DND-41 (cell line): ENCODE measurements around the gene OR12D3.
"Not testable (repeated sequence)": the region's sequence is repeated elsewhere in the genome, so short reads cannot be mapped to it uniquely, and the experiment has no call there.

Source experiments
- EZH2 ChIP-seq: IDR thresholded peaks from 3 replicates; pipeline ENCODE4 v1.6.1; 2012; ENCODE audit warnings: borderline replicate concordance, low read depth, mild to moderate bottlenecking, moderate library complexity, low read length, inconsistent platforms; ENCODE audit not compliant: severe bottlenecking
- TF ChIP-seq, protein P1 (sequence below): IDR thresholded peaks from 2 replicates; pipeline ENCODE4 v1.5.1; 2012; ENCODE audit warnings: borderline replicate concordance, low read length, moderate library complexity, mild to moderate bottlenecking; ENCODE audit not compliant: poor library complexity, severe bottlenecking; ENCODE audit errors: extremely low read depth

DNA sequence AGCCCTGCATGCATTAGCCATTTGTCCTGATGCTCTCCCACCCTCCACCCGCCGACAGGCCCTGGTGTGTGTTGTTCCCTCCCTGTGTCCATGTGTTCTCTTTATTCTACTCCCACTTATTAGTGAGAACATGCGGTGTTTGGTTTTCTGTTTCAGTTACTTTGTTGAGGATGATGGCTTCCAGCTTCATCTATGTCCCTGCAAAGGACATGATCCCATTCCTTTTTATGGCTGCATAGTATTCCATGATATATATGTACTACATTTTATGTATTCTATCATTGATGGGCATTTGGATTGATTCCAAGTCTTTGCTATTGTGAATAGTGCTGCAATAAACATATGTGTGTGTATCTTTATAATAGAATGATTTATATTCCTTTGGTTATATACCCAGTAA, 25.7 kb downstream of the OR12D3 start:
- TF ChIP-seq, protein P1, sequence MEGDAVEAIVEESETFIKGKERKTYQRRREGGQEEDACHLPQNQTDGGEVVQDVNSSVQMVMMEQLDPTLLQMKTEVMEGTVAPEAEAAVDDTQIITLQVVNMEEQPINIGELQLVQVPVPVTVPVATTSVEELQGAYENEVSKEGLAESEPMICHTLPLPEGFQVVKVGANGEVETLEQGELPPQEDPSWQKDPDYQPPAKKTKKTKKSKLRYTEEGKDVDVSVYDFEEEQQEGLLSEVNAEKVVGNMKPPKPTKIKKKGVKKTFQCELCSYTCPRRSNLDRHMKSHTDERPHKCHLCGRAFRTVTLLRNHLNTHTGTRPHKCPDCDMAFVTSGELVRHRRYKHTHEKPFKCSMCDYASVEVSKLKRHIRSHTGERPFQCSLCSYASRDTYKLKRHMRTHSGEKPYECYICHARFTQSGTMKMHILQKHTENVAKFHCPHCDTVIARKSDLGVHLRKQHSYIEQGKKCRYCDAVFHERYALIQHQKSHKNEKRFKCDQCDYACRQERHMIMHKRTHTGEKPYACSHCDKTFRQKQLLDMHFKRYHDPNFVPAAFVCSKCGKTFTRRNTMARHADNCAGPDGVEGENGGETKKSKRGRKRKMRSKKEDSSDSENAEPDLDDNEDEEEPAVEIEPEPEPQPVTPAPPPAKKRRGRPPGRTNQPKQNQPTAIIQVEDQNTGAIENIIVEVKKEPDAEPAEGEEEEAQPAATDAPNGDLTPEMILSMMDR = not testable (repeated sequence)
- TF ChIP-seq EZH2 = not testable (repeated sequence)
